T-helper 9 cell (primary cell): Measurements from ENCODE around the gene SEH1L.
"Not testable (repeated sequence)": the region's sequence is repeated elsewhere in the genome, so short reads cannot be mapped to it uniquely, and the experiment has no call there.

Source experiments
- DNase-seq: peaks from one replicate; pipeline ENCODE4 v3.0.0-alpha.2; 2020
- total RNA-seq, 2 donors: gene quantifications; one replicate each; lab custom pipeline; 2026; lab: John Stamatoyannopoulos, UW

SEH1L gene, protein sequence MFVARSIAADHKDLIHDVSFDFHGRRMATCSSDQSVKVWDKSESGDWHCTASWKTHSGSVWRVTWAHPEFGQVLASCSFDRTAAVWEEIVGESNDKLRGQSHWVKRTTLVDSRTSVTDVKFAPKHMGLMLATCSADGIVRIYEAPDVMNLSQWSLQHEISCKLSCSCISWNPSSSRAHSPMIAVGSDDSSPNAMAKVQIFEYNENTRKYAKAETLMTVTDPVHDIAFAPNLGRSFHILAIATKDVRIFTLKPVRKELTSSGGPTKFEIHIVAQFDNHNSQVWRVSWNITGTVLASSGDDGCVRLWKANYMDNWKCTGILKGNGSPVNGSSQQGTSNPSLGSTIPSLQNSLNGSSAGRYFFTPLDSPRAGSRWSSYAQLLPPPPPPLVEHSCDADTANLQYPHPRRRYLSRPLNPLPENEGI
- 25.1 to 40.3 reads per million in 2 donors for total RNA-seq

DNA sequence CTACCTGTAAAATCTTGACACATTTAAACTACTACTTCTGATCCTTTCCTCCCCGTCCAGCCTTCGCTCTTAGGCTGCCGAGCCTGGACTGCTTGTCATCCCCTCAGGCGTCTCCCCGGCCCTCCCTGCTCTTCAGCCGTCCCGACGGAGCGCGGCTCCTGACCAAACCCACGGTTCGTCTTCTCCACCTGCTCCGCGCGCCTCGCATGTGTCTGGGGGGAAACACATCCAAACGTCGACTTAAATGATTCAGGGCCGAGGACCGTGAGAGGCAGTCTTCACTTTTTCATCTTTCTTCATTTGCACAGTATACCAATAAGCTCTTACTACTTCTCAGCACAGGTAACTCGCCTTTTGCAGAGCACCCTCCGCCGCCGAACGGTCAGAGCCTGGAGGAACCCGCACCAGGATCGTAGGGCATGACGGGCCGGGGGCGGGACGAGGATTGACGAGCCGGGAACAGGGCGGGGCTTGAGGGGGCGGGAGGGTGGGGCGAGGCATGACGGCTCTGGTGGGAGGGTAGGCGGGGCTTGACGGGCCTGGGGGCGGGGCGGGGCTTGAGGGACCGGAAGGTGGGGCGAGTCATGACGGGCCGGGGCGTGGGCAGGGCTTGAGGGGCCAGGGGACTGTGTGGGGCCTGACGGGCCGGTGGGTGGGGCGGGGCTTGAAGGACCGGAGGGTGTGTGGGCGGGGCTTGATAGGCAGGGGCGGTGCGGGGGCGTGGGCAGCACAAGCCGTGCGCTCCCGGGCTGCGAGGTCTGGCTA lies at the start of gene SEH1L:
SEH1L (plus strand) TSS at position 727 of the 765 bp plus-strand sequence. CDS start 111 bp downstream, outside the sequence.
- DNase-seq = peak; percentile 100

DNA sequence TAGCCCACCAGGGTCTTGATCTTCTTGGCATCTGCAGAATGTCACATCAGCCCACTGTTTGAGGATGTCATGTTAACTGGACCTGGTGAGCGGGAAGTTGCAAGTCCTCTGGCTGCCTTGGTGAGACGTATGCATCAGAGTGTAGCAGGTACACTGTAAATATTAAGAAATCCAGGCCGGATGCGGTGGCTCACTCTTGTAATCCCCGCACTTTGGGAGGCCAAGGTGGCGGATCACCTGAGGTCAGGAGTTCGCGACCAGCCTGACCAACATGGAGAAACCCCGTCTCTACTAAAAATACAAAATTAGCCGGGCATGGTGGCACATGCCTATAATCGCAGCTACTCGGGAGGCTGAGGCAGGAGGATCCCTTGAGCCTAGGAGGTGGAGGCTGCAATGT lies 46.6 kb upstream of the SEH1L start:
- DNase-seq = not testable (repeated sequence)

GRCh38 chr18:12904012-12904516 lies 43.7 kb upstream of the SEH1L start:
- DNase-seq = no peak

DNA sequence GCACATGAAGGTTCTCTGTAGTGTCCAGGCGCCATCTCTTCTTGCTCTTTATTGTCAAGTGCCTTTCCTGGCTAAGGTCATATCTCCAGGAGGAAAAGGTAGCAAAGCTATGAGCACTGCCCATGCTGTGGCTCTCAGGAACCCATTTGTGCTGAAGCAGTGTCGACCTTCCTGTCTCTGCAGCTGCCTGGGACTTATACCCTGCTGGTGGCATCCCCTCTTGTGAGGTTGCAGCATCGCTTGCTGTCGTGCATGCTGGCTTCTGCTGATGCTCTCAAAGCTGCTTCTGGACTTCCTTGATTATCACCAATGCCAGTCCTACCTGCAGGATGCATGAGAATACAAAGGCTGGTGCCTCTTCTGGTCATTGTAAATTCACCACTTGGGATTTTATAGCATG lies 41.7 kb upstream of the SEH1L start:
- no peak for DNase-seq

GRCh38 chr18:12906773-12907172 lies 41.0 kb upstream of the SEH1L start:
- no peak for DNase-seq

DNA sequence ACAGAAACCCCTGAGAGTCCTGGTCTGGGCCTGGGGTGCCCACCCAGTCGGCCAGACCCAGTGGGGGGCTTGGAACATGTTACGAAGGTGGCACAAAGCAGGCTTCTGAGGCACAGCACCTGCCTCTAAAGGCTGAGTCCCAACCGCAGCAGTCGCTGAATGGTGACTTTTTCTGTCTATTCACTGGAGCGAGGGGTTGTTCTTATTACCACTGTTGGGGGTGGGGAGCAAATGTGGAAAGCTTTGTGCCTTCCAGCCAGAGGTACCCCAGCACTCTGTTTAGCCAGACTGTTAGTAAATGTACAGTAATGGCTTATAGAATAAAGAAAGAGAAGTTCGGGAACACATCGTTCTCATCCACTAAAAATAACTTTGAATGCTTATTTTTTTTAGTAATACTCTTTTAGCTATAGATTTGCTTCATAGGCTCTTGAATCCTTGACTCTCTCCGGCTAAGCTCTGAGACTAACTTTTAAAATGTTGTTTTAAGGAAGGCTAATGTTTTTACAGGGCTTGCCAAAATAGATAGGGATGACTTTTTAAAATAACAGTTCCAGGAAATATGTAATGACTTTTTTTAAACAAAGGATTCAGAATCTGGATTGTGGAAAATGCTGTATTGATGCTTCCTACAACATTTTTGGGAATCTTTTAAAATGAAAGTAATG lies 40.4 kb upstream of the SEH1L start:
- DNase-seq = no peak

GRCh38 chr18:12908706-12909105 lies 39.1 kb upstream of the SEH1L start:
- no peak for DNase-seq

- DNase-seq = peak; percentile 32
These were observed 36.5 kb upstream of the SEH1L start for GRCh38 chr18:12911025-12911928.

DNA sequence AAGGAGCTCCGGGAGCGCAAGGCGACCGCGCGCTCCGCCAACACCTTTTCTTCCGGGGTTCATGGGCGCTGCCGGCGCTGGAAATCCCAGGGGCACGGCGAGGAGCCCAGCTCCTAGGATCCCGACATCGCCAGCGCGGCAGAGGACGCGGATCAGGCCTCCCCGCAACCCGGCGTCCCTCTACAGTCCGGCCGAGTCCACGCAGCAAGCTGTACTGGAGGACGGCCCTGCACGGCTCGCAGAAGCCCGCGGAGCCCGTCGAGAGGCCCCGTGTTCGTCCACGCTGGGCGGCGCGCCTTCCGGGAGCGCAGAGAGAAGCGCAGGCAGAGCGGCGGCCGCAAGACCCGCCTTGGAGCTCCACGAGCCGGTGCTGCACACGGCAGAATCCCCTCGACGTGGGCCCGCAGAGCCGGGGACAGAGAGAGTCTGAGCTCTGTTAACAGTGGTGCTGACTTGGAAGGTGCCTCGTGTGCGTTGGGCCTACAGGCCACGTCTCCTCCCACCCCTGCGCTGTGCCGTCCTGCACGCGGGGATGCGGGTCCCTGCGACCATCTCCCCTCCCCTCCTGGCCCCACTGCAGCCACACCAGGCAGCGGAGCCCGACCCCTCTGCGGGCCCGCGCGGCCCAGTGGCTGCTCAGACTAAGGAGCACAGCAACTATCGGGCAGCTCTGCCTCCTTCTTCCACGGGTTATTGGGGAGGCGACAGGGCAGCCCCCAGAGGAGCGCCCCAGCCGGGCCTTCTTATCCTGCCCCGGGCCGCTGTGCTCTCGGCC lies 35.7 kb upstream of the SEH1L start:
- DNase-seq = no peak

GRCh38 chr18:12921178-12921577 lies 26.6 kb upstream of the SEH1L start:
- no peak for DNase-seq

DNA sequence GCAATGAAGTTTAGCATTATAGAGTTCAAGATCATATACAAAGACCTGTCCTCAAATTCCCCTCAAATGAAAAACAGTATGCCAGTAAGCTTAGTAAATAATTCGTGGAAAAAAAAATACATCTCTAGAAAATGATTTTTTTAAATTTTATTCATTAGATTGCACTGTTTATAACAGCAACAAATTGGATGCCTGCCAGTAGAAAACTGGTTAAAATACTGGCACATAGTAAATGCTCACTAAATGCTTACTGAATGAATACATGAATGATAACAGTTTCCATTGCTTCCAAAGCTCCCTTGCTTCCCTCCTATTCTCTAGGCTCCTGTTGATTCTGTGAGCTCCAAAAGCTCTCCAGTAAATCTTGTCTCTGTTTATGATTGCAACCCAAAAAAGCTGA lies 25.5 kb upstream of the SEH1L start:
- DNase-seq = no peak

DNA sequence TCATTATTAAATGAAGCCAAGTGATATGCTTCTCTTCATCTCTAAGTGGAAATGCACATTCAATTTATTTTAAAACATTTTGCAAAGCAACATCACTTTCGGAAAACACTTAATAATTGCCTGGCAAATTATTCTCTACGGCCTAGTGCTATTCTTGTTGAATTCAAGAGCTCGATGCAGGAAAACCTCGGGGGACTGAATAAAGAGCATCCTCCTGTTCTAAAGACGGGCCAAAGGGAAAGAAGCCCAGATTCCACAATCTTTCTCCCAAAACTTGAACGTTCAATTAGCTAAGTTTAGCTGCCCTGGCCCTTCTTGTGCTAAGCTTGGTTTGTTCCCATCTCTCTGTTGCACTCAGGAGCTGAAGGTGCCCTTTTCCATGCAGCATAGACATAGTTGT lies 23.2 kb upstream of the SEH1L start:
- DNase-seq = no peak

GRCh38 chr18:12928206-12928605 lies 19.6 kb upstream of the SEH1L start:
- no peak for DNase-seq

GRCh38 chr18:12928641-12929040 lies 19.2 kb upstream of the SEH1L start:
- DNase-seq = no peak

- no peak for DNase-seq
These were observed 18.2 kb upstream of the SEH1L start for GRCh38 chr18:12929477-12930083.

- no peak for DNase-seq
These were observed 17.4 kb upstream of the SEH1L start for GRCh38 chr18:12930376-12930775.

DNA sequence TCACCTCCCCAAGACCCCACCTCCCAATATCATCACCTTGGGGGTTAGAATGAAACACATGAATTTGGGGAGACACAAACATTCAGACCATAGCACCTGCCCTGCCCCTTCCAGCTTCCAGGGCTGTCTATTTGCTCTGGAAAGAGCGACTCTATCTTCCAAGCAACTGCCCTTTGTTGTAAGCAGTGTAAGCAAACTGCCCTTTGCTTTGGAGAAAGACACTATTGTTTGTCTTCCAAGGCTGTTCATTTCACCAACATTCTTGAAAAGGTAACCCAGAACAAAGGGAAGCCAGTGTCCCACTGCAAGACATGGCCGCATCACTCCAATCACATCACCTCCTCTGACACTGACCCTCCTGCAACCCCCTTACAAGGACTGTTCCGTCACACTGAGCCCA lies 16.9 kb upstream of the SEH1L start:
- no peak for DNase-seq

GRCh38 chr18:12933327-12933726 lies 14.5 kb upstream of the SEH1L start:
- DNase-seq = no peak

GRCh38 chr18:12934454-12935071 lies 13.2 kb upstream of the SEH1L start:
- DNase-seq = peak; percentile 69

GRCh38 chr18:12939162-12939561 lies 8.6 kb upstream of the SEH1L start:
- DNase-seq = no peak
